GM18505 (cell line): ENCODE measurements around the gene NFAM1.

Experiments used
- ATAC-seq: cut with Tn5 transposase; IDR thresholded peaks from one replicate; pipeline ENCODE4 v1.9.1; 2021; ENCODE audit not compliant: unreplicated experiment
- POLR2A ChIP-seq: IDR thresholded peaks from 4 replicates; pipeline ENCODE4 v1.6.1; 2011; ENCODE audit warnings: borderline replicate concordance; ENCODE audit not compliant: insufficient read depth, insufficient read length; ENCODE audit errors: extremely low read depth

Gene NFAM1

GRCh38 chr22:42332089-42332488 lies 100.1 kb downstream of the NFAM1 start:
- TF ChIP-seq POLR2A, result no peak
- no peak for ATAC-seq

- no peak for TF ChIP-seq POLR2A
Measured at GRCh38 chr22:42331014-42331413, 101.2 kb downstream of the NFAM1 start.

More at GRCh38 chr22:42331014-42331413, 101.2 kb downstream of the NFAM1 start:
- no peak for ATAC-seq
